ENCODE results near the gene TAF4B.

- TF ChIP-seq, protein P1, sequence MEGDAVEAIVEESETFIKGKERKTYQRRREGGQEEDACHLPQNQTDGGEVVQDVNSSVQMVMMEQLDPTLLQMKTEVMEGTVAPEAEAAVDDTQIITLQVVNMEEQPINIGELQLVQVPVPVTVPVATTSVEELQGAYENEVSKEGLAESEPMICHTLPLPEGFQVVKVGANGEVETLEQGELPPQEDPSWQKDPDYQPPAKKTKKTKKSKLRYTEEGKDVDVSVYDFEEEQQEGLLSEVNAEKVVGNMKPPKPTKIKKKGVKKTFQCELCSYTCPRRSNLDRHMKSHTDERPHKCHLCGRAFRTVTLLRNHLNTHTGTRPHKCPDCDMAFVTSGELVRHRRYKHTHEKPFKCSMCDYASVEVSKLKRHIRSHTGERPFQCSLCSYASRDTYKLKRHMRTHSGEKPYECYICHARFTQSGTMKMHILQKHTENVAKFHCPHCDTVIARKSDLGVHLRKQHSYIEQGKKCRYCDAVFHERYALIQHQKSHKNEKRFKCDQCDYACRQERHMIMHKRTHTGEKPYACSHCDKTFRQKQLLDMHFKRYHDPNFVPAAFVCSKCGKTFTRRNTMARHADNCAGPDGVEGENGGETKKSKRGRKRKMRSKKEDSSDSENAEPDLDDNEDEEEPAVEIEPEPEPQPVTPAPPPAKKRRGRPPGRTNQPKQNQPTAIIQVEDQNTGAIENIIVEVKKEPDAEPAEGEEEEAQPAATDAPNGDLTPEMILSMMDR (IDR thresholded peaks at IDR 0.05) = no peak
- no peak for TF ChIP-seq POLR2A (IDR thresholded peaks at IDR 0.05)
- no peak for TF ChIP-seq EP300 (IDR thresholded peaks at IDR 0.05)
Measured at GRCh38 chr18:26293982-26294381, 67.7 kb downstream of the TAF4B start.

Measured in ovary (tissue), 3 donors.